ENCODE data around the gene PDE6B.
"Not testable (repeated sequence)": the region's sequence is repeated elsewhere in the genome, so short reads cannot be mapped to it uniquely, and the experiment has no call there.

Gene PDE6B

DNA sequence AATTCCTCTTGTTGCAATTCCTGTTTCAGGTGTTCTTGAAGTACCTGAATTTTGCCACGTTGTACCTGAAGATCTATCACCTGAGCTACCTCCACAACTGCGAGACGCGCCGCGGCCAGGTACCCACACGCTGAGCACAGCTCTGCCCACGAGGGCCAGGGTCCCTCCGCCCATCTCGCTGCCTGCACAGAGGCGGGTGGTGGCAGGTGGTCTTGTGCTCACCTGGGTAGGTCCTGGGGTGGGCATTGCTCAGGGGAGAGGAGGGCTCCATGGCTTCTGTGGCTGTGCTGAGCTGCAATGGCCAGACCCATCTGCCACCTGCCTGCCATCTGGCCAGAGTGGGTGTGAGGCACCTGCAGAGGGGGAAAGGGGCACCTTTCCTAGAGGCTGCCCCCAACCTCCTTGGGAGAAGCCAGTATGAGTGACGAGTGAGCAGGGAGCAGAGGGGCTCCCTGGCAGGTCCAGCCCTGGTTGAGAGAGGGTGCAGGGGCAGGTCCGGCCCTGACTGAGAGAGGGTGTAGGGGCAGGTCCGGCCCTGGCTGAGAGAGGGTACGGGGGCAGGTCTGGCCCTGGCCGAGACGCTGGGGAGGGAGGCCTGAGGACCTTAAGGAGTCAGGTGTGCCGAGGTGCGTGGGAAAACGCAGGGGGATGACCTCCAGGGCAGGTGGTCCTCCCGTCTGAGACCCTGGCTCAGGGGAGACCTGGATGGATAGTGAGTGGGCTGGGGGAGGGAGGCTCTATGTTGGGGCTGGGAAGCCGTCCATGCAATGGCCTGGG, 10.7 kb downstream of the PDE6B start:
- DNase-seq, result no peak

DNA sequence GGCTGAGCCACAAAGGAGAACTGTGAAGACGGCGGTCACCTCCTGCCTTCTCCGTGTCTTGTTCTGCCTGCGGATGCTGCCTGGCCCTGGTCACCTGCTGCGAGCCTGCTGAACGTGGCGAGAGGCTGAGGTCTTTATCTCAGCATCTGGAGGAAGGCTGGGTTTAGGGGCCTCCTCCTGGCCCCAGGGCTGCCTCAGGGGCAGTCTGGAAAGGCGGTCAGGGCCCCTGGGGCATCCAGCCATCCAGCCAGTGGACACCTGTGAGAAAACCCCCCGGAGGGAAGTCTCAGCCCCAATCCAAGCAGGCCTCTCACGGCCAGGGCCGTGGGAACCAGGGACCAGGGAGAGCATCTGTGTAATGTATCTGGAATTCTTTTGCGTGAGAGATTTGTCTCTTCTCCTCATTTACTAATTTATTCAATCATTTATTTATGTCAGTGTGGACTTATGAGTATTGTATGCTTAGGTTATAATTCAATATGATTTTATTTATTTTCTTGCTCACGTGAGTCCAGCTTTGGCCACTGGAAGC, 11.3 kb downstream of the PDE6B start:
- peak; percentile 47 for DNase-seq

DNA sequence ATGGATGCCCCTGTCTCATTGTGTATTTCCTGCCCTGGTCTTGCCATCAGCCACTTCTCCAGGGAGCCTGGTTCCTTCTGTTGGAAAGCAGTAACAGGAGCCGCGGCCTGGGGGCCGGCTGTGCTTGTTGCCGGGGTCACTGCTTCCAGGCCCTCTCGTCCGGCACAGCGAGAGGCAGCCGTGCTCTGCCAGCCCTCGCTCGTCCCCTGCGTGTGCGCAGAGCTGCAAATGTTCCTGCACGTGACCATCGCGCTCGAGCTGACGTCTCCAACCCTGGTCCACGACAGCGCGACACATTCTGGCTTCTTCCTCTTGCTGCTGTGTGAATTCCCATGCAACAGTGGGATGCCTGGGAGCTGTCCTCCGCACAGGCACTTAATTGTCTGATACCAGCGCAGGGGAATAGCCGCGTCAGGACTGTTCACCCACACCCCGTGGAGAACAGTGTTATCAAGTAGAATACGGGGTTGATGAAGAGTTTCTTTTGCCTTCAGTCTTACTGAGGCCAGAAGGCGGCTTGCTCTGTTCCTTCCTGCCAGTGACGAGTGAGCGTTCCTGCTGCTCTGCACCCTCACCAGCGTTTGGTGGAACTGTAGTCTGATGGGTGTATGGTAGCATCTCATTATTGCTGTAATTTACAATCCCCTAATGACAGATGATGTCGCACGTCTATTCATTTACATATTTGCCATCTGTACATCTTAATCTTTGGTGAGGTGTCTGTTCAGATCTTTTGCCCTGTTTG, 12.3 kb downstream of the PDE6B start:
- peak; percentile 78 for DNase-seq

DNA sequence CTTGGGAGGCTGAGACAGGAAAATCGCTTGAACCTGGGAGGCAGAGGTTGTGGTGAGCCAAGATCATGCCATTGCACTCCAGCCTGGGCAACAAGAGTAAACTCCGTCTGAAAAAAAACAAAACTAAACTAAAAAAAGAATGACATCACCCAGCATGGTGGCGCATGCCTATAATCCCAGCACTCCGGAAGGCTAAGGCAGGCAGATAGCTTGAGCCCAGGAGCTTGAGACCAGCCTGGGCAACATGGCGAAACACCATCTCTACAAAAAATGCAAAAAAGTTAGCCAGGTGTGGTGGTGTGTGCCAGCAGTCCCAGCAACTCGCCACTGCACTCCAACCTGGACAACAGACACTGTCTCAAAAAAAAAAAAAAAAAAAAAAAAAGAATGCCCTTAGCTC, 17.0 kb downstream of the PDE6B start:
- not testable (repeated sequence) for DNase-seq

DNA sequence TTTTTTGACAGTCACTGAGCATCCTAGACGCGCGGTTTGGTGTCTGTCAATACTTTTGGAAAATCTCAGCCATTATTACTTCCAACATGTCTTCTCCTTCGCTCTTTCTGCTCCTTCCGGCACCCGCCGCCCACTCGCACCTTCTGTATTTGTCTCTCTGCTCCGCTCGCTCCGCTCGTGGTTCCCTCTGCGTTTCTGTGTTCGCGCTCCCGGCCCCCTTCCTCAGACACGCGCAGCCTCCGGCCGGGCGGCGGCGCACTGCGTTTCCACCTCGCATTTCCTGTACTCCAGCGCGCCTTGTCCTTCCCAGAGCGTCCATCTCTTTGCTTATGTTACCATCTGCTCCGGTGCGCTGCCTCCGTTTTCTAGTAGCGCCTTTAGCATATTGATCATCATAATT, 21.1 kb downstream of the PDE6B start:
- peak; percentile 4 for DNase-seq

DNA sequence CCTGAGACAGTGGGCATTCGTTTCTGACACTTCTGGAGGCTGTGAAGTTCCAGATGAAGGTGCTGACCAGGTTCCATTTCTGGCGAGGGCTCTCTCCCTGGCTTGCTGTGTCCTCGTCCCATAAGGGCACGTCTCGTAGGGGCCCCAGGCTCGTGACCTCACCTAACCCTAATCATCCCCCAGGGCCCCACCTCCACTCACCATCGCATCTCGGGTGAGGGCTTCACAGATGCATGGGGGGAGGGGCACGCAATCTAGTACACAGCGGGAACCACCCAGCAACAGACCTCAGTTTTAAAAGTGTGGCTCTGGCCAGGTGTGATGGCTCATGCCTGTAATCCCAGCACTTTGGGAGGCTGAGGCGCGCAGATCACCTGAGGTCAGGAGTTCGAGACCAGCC, 22.1 kb downstream of the PDE6B start:
- peak; percentile 2 for DNase-seq

DNA sequence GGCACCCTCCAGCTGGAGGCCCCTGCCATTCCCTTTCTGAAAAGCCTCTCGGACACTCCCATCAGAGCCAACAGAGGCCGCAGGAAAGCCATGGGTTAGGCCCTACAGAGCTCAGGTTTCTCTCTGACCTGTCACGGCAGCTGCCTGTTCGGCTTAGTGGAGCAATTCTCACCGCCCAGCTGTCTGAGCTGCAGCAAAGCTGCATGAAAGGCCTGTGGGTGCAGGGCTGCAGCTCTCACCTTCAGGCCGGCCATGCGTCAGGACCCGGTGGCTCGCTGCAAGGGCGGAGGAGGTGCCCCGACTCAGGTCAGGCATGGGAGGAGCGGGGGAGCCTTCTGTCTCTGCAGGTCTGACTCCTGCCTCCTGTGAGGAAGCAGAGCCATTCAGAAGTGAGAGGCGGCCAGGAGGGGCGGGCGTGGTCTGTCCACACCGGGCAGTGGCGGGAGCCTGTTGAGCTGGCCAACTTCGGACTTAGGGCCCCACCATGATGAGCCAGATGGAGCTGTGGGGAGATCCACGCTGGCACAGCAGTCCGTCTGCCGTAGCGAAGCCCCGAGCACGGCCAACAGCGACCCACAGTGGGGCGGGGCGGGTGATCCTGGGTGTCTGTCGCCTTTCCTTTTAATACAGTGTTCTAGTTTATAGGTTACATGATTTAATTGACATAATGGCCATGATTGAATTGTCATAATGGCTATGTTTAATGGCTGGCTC, 23.4 kb downstream of the PDE6B start:
- DNase-seq, result peak; percentile 19

DNA sequence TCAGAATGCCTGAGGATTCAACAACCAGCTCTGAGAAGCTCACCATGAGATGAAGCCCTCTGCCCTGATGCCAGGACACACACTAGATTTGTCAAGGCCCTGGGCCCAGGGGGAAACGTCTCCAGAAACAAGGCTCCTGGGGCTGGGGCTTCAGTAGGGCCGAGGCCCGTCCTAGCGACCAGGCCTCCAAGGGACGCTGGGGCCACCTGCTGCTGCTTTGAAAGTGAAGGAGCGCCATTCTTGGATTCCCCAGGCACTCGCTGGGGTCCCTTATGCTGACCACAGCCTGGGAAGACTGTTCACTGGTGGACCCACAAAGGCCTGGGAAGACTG, 23.9 kb downstream of the PDE6B start:
- peak; percentile 2 for DNase-seq

DNA sequence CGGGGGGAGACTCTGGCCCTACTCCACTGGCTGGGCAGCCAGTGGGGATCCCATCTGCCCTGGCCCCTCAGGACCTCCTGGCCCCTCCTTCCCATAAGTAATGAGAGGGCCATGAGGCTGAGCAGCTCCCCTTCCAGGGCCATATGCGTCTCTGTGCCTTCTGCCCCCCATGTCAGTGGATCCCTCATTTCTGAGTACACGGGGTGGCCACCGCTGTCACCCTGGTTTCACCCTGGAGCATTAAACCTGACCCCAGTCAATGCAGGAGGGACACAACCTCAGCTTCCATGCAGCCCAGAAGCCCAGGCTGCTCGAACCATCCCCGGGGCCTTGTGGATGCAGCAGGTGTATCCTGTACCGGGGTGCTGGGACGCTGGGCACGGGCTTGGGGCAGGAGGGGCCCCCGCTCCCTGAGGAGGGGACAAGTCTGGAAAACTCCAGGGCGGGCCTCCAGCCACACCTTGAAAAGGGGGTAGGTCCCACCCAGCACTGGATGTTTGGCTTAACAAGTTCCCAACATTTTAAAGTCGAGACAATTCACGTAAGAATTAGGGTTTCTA, 24.5 kb downstream of the PDE6B start:
- DNase-seq, result peak; percentile 5

DNA sequence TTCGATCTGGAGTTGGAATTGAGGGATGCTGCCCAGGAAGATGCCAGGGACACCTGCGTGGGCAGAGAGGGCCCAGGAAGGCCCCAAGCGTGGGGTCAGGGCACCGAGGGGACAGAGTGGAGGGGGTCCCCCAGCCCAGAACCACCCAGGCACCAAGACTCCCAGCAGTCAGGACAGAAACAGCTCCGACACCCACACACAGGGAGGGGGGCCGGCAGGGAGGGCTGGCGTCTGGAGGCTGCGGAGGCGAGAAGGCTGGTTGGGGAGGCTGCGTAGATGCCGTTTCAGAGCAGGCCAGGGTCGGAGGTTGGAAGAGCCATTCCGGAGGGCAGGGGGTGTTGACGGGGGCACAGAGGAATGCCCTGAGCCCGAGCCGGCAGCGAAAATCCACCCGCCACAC, 25.1 kb downstream of the PDE6B start:
- DNase-seq, result no peak

DNA sequence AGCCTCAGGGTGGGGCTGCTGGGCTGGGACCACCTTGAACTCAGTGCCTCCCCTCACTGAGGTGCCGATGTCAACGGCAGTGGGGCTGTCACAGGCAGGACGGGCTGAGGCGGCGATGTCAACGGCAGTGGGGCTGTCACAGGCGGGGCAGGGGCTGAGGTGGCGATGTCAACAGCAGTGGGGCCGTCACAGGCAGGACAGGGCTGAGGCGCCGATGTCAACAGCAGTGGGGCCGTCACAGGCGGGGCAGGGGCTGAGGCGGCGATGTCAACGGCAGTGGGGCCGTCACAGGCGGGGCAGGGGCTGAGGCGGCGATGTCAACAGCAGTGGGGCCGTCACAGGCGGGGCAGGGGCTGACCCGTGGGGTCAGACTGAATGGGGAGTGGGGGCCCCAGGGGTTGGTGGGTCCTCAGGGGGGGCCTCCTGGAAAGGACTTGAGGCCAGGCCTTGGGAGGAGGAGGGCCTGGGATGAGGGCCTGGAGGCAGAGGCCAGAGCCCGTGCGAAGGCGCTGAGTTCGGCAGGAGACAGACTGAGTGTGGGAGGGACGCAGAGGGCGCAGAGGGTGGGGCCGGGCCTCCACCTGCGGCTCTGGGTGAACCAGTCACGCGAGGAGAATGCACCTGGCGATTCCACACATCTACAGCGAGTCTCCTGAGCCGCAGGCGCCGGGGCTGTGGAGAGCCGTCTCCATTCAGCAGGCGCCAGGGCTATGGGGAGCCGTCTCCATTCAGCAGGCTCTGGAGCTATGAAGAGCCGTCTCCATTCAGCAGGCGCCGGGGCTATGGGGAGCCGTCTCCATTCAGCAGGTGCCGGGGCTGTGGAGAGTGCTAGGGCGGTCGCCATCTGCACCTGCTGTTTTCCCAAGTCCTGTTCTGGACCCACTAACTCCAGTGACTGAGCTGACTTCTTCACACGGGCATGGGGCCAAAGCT, 25.8 kb downstream of the PDE6B start:
- DNase-seq, result peak; percentile 70

DNA sequence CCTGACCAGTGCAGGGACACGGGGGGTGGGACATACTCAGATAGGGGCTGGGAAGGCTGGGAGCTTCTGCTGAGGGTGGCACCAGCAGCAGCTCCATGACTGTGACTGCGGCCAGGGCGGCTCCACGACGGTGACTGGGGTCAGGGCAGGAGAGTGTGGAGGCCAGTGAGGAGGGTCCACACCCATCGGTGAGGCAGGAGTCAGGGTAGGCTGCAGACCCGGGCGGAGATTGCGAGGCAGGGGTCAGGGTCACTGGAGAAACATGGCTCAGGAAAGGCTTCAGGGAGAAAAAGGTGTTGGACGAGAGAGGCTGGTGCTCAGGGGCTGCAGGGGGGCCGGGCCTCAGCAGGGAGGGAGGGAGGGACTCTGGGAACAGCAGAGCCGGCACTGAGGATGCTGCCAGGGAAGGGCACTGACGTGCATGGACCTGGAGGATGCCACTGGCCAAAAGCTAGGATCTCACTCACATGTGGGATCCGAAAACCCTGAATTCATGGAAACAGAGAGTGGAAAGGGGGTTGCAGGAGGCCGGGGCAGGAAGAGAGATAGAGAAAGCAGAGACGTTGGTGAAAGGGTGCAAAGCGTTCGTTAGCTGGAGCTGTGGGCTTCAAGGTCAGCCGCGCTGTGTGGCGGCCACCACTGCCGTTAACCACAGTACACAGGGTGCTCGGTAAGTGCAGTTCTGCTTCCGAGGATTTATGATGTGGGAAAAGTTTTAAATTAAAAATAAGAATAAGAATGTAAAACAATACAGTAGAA, 26.7 kb downstream of the PDE6B start:
- DNase-seq, result no peak

DNA sequence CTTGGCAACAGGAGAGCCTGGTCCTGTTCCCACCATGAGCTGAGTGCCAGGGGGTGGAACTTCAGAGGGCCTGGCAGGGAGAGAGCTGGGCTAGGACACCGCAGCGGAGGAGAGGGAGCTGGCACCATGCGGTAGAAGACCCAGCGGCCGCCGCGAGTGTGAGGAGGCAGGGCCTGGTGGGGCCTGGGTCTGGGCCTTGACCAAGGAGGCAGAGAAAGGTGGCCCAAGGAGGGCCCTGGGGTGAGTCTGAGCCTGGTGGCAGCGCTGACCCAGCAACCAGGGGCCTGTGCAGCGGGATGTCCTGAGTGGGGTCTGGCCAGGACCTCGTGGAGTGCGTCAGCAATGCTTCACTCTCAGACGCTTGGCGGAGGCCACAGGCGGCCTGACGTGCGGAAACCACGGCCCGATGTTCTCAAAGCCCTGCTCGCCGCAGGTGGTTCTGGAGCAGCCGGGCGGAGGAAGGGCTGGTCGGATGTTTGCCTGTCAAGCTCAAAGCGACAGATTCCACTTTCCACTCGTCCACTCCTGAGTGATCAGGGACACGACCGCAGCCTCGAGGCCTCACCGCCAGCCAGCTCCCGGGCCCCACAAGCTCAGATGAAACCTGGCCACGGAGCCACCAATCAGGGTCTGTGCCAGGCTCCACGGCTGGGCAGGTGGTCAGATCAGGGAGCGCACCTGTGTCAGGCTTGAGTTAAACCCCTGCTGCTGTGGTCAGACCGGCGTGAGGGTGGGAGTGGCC, 27.9 kb downstream of the PDE6B start:
- peak; percentile 12 for DNase-seq

DNA sequence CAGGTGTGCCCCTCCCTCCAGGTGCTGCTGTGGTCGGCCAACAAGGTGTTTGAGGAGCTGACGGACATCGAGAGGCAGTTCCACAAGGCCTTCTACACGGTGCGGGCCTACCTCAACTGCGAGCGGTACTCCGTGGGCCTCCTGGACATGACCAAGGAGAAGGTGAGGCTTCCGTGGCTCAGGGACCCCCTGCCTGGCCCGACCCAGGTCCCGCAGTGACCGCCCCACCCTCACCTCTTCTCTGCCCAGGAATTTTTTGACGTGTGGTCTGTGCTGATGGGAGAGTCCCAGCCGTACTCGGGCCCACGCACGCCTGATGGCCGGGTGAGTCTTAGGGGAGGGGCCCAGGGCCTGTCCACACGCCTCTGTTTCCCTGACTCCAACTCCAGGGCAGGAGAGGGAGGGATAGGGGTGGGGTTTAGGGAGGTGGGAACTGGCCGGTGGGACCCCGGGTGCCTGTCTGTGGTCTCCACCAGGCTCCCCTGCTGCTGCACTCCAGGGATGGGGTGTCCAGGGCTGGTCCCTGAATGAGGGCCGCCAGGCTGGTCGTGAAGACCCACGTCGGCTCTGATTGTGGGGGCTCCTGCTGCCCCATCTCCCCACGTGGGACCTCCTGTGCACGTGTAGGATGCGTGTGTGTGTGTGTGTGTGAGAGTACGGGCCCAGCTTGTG, 28.6 kb downstream of the PDE6B start:
- DNase-seq, result peak; percentile 1

DNA sequence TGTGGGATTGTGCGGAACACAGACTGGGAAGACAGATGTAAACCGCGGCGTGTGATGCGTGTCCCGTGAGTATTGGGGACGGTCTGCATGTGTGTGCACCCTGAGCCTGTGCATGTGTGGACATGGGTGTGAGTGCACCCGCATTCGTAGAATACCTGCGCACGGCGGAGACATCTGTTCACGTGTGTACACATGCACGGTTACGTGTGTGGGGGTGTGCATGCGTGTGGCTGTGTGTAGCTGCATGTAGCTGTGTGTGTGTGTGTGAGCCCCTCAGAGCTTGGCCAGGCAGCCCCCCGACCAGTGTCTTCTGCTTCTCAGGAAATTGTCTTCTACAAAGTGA, 29.1 kb downstream of the PDE6B start:
- peak; percentile 3 for DNase-seq

DNA sequence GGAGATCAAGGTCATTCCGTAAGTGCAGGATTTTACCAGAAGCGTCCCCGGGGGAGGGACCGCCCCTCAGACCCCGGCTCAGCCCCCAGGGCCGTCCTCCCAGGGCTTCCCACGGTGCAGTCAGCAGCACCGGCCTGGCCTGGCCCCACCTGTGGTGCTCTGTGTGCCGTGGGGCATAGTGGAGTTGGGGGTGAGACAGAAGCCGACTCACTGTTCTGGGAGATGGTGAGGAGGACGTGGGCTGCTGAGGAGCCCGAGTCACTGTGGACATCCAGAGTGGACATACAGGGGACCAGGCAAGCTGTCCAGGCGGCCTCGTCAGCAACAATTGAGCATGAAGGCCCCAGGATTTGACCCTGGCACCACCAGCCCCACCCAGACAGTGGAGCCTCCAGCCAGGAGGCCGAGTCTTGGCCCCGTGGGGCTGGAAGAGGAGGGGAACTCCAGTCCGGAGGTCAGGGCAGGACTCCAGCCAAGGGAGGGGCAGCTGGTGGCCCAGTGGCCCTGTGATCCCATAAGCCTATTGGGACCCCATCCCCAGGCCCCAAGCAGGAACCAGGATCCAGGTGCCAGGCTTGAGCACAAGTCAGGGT, 29.6 kb downstream of the PDE6B start:
- no peak for DNase-seq

DNA sequence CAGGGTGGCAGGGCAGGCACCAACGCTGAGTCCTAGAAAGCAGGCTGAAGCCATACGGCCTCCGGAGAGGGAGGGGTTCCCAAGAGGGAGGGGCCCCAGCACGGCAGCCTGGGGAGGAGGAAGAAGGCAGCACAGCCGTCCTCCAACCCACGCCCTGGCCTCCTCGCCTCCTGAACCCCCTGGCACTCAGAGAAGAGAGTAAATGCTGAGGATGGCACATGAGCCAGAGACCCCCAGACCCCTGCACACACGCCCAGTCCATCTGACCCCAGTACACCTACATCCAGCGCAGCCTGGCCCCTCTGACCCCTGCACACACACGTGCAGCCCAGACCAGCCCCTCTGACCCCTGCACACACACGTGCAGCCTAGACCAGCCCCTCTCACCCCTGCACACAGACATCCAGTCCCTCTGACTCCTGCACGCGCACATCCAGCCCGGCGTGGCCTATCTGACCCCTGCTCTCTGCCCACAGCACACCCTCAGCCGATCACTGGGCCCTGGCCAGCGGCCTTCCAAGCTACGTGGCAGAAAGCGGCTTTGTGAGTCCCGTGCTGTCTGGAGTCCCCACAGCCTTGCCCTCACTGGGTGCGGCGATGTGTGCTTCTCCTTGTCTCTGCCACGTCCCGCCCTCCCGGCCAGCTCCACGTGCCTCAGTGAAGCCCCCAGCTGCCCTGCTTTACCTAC, 30.2 kb downstream of the PDE6B start:
- DNase-seq, result no peak

DNA sequence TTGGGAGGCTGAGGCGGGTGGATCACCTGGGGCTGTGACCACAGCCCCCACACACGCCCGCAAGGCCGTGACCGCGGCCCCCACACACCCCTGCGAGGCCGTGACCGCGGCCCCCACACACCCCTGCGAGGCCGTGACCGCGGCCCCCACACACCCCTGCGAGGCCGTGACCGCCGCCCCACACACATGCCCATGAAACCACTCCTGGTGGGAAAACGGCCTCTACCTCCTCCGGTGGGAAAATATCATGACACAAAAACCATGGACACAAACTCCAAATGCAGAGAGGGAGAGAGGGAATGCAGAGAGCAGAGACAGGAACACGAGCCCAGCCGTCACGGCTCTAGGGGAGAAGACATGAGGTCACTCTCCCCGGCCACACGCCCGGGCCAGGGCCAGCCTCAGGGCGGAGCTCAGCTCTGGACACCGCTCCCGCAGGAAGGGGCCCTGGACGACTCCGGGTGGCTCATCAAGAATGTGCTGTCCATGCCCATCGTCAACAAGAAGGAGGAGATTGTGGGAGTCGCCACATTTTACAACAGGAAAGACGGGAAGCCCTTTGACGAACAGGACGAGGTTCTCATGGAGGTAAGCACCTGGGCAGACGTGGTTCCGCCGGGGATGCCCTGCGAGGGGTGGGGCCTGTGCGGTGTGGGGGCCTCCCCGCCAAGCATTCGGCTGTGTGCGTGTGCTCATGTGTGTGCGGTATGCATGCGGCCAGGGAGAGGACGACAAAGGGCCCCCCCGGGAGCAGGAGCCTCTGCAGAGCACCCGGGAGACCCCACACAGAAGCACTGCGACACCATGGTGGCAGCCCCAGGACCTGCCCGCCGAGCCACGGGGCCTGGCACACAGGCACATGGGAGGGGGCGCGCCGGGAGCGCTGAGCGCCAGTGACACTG, 31.3 kb downstream of the PDE6B start:
- DNase-seq, result peak; percentile 5
